ENCODE results near the gene PEX1. TPM values are rescaled to one million over a fixed set of nuclear protein-coding genes. Genes with fewer than 3 reads are reported as not detected.

PEX1 gene
- total and polyA plus RNA-seq, 9 of the 15 experiments (the other 6 are each of a cell fraction or from before 2014, with no cell fraction given) = 9.4 to 32.2 (median 19.9) TPM

- TF ChIP-seq, protein P1, sequence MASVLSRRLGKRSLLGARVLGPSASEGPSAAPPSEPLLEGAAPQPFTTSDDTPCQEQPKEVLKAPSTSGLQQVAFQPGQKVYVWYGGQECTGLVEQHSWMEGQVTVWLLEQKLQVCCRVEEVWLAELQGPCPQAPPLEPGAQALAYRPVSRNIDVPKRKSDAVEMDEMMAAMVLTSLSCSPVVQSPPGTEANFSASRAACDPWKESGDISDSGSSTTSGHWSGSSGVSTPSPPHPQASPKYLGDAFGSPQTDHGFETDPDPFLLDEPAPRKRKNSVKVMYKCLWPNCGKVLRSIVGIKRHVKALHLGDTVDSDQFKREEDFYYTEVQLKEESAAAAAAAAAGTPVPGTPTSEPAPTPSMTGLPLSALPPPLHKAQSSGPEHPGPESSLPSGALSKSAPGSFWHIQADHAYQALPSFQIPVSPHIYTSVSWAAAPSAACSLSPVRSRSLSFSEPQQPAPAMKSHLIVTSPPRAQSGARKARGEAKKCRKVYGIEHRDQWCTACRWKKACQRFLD (CRISPR knock-in tag; IDR thresholded peaks at IDR 0.05) = peak; percentile 16; the same call in 1 of the 2 replicates
- TF ChIP-seq KLF1 (tag; IDR thresholded peaks at IDR 0.05) = no peak
- no peak for TF ChIP-seq CREB3 (tag; conservative IDR thresholded peaks at IDR 0.05; ENCODE audit: low read depth)
- TF ChIP-seq ZNF134 (CRISPR knock-in tag; conservative IDR thresholded peaks at IDR 0.05) = no peak
- TF ChIP-seq, protein P2, sequence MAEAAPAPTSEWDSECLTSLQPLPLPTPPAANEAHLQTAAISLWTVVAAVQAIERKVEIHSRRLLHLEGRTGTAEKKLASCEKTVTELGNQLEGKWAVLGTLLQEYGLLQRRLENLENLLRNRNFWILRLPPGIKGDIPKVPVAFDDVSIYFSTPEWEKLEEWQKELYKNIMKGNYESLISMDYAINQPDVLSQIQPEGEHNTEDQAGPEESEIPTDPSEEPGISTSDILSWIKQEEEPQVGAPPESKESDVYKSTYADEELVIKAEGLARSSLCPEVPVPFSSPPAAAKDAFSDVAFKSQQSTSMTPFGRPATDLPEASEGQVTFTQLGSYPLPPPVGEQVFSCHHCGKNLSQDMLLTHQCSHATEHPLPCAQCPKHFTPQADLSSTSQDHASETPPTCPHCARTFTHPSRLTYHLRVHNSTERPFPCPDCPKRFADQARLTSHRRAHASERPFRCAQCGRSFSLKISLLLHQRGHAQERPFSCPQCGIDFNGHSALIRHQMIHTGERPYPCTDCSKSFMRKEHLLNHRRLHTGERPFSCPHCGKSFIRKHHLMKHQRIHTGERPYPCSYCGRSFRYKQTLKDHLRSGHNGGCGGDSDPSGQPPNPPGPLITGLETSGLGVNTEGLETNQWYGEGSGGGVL (CRISPR knock-in tag; IDR thresholded peaks at IDR 0.05) = no peak
- TF ChIP-seq ZBTB11 (CRISPR knock-in tag; IDR thresholded peaks at IDR 0.05) = peak in 1 of 3 experiments; percentile 65; a peak in 1 of 6 replicates
- TF ChIP-seq DNMT1 (IDR thresholded peaks at IDR 0.05) = no peak
- TF ChIP-seq HINFP (tag; conservative IDR thresholded peaks at IDR 0.05; ENCODE audit: low read depth) = no peak
These were observed at the start of gene PEX1, which contains the start of gene RBM48 (continued) for GRCh38 chr7:92528188-92528957.

Measured in K562 (cell line).